A673 (cell line): ENCODE results near the gene HSPE1. TPM values are rescaled to one million over a fixed set of nuclear protein-coding genes. Genes with fewer than 3 reads are reported as not detected.

Experiments
- BruUV-seq: library from RNA; stranded (reverse); fragments of 400-500 nt; replicated peaks from 2 replicates; lab custom pipeline; 2021; lab: Mats Ljungman, UMichigan
- CTCF ChIA-PET: fragments of 300-600 bp; sonication (Branson Sonifier 250); formaldehyde crosslinking; loops from one replicate; lab custom pipeline; 2022; ENCODE audit warnings: antibody characterized with exemption; lab: Charles Lee
- POLR2A ChIA-PET: fragments of 300-600 bp; sonication (Branson Sonifier 250); formaldehyde crosslinking; loops from one replicate; lab custom pipeline; 2022; ENCODE audit warnings: antibody characterized with exemption; ENCODE audit not compliant: low non-redundant PET; lab: Charles Lee
- DNase-seq: peaks from one replicate; pipeline ENCODE4 v3.0.0-alpha.2; 2015; ENCODE audit warnings: low spot score
- H3K27ac ChIP-seq: fragments of 200-600 bp; sonication (generic); 2 replicates; pipeline ENCODE4 v1.5.1; 2016; ENCODE audit warnings: mixed run types, low read depth, mild to moderate bottlenecking, mixed read lengths, antibody characterized with exemption, low read length; ENCODE audit not compliant: poor library complexity, severe bottlenecking
- H3K27me3 ChIP-seq: fragments of 200-600 bp; sonication (generic); replicated peaks from 2 replicates; pipeline ENCODE4 v1.6.1; 2017; ENCODE audit warnings: mixed run types, low read depth, mild to moderate bottlenecking, mixed read lengths, antibody characterized with exemption, low read length; ENCODE audit not compliant: insufficient read depth, poor library complexity
- H3K36me3 ChIP-seq: fragments of 200-600 bp; sonication (generic); 2 replicates; pipeline ENCODE4 v1.6.1; 2016; ENCODE audit warnings: mixed run types, mild to moderate bottlenecking, mixed read lengths, antibody characterized with exemption, low read length; ENCODE audit not compliant: insufficient read depth, poor library complexity, severe bottlenecking
- H3K4me1 ChIP-seq: fragments of 200-600 bp; sonication (generic); 2 replicates; pipeline ENCODE4 v1.6.1; 2017; ENCODE audit warnings: mixed run types, mild to moderate bottlenecking, mixed read lengths, antibody characterized with exemption, low read length; ENCODE audit not compliant: insufficient read depth, poor library complexity, severe bottlenecking
- H3K4me3 ChIP-seq: fragments of 200-600 bp; sonication (generic); 2 replicates; pipeline ENCODE4 v1.5.1; 2016; ENCODE audit warnings: low read depth, mixed run types, mild to moderate bottlenecking, mixed read lengths, low read length; ENCODE audit not compliant: poor library complexity, severe bottlenecking
- H3K9me3 ChIP-seq: fragments of 200-600 bp; sonication (generic); 2 replicates; pipeline ENCODE4 v1.6.1; 2016; ENCODE audit warnings: mixed run types, low read depth, mild to moderate bottlenecking, mixed read lengths, antibody characterized with exemption, low read length; ENCODE audit not compliant: poor library complexity, severe bottlenecking
- EZH2 ChIP-seq: fragments of 200-600 bp; sonication (generic); IDR thresholded peaks from 2 replicates; pipeline ENCODE4 v1.6.1; 2017; ENCODE audit warnings: borderline replicate concordance, low read depth, mild to moderate bottlenecking, mixed read lengths, antibody characterized with exemption, low read length; ENCODE audit not compliant: poor library complexity, severe bottlenecking
- intact Hi-C: fragments of 100-400 bp; cut with micrococcal nuclease; formaldehyde crosslinking; loops from one replicate; pipeline ENCODE4 v1.10.0; 2022; ENCODE audit not compliant: unreplicated experiment
- total RNA-seq: library from RNA; stranded (reverse); gene quantifications from 2 replicates; pipeline ENCODE4 v1.2.3, GENCODE V29; 2021
- TF ChIP-seq, protein P1 (sequence below): fragments of 300-800, 200-600 bp; sonication (generic); conservative IDR thresholded peaks from 2 replicates; pipeline ENCODE4 v1.5.1; 2017; ENCODE audit warnings: low read depth, mild to moderate bottlenecking, antibody characterized with exemption, low read length, moderate library complexity, mixed read lengths

The HSPE1 gene
- total RNA-seq, 1 experiment from 2014 or later = 356 TPM

DNA sequence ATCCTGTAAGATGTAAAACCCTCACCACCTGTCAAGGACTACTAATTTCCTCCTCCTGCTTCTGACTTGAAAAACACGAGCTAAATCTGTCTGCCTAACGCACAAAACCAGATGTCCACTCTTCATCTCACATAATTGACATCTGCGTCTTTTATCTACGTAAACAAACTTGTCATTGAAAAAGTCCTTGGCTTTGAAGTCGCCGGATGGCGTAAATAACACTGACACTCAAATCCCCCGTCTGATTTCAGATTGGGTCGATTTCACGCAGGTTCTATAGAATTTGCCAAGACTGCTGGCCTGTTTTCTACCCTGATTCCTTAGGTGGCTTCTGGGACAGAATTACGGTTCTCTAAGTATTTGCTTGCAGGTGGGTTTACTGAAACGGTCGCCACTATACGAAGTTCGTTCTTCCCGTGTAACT is 15.1 kb downstream of the HSPE1 start:
- TF ChIP-seq, protein P1, sequence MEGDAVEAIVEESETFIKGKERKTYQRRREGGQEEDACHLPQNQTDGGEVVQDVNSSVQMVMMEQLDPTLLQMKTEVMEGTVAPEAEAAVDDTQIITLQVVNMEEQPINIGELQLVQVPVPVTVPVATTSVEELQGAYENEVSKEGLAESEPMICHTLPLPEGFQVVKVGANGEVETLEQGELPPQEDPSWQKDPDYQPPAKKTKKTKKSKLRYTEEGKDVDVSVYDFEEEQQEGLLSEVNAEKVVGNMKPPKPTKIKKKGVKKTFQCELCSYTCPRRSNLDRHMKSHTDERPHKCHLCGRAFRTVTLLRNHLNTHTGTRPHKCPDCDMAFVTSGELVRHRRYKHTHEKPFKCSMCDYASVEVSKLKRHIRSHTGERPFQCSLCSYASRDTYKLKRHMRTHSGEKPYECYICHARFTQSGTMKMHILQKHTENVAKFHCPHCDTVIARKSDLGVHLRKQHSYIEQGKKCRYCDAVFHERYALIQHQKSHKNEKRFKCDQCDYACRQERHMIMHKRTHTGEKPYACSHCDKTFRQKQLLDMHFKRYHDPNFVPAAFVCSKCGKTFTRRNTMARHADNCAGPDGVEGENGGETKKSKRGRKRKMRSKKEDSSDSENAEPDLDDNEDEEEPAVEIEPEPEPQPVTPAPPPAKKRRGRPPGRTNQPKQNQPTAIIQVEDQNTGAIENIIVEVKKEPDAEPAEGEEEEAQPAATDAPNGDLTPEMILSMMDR = no peak
- no peak for TF ChIP-seq EZH2
- CTCF ChIA-PET = no interaction called here
- POLR2A ChIA-PET = interaction anchor here (0.9 kb wide), 1 partner anchor 15 kb away, joined by 3 read pairs; the partner anchor contains the start of genes HSPD1 and HSPE1
- Histone ChIP-seq H3K4me1 (peaks cover 4% of the 10 kb centered on the region), H3K9me3 (peaks cover 1% of the 10 kb centered on the region), H3K36me3 (peaks cover 1% of the 10 kb centered on the region), H3K27me3 (no peaks in the 10 kb centered on the region), H3K4me3 (peak overlapping the region; percentile 83), H3K27ac (peak overlapping the region; percentile 91)
- intact Hi-C loops = no loop called here
- no peak for DNase-seq
- BruUV-seq = no TSS peak

DNA sequence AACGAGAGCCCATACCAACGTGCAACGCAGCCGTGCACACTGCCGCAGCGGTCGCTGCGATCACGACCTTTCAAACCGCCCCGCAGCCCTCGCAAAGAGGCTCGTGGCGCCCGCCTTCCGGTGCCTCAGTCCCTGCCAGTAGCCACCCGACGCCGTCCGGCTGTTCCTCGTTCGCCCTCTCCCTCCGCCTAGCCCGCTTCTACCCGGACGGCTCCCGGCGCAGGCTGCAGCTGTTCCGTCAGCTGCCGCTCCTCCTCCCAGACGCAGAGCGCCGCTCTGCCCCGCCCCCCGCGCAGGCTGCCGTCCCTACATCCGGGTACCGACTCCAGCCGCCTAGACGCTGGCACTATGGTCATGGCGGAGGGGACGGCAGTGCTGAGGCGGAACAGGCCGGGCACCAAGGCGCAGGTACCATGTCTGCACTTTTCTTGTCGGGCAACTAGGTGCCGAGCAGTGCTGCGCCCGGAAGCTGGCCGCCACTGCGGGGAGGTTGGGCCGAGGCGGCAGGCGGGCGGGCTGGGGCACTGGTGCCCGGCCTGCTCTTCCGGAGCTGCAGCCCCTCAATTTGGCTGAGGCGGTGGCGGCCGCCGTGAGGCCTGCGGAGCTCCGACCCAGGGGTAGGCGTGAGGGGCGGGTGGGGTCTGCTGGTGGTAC is 15.7 kb downstream of the HSPE1 start, which contains the start of gene MOB4:
TSS of gene MOB4 (plus strand) at position 328 of the 654 bp plus-strand sequence. CDS start at position 349, 21 bp downstream.
- Histone ChIP-seq H3K27me3 (no peaks in the 10 kb centered on the region), H3K9me3 (peaks cover 7% of the 10 kb centered on the region), H3K36me3 (peaks cover 6% of the 10 kb centered on the region), H3K27ac (peak within 1 kb of the TSS; percentile 91), H3K4me3 (peak within 1 kb of the TSS; percentile 83), H3K4me1 (peaks cover 4% of the 10 kb centered on the region)
- ChIA-PET POLR2A (interaction anchor here (0.9 kb wide), 1 partner anchor 16 kb away, joined by 3 read pairs; the partner anchor contains the start of genes HSPD1 and HSPE1), CTCF (interaction anchor here (0.5 kb wide), 1 partner anchor 9 kb away, joined by 3 read pairs; no protein-coding TSS in a partner anchor)
- no TSS peak for BruUV-seq
- peak; percentile 96 for DNase-seq
- TF ChIP-seq, protein P1 = no peak
- TF ChIP-seq EZH2 = no peak
- intact Hi-C loops = no loop called here

DNA sequence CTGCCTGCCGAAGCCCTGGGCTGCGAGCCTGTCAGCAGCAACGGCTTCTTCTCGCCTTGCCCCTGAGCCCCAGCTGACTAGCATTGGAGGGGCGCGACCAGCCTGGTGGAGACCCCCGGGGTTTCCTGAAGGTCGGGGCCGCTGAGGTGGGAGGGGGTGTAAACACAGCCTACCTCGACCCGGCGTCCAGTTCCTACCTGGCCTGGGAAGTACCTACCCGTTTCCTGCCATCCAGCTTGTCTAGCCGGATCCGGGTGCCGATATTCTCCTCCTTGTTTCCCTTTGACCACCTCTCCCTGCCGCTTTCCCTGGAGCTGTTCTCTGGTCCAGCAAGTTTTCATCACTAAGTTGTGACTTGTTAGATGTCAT is 16.2 kb downstream of the HSPE1 start:
- no peak for TF ChIP-seq EZH2
- TF ChIP-seq, protein P1 = no peak
- BruUV-seq = no TSS peak
- peak; percentile 14 for DNase-seq
- intact Hi-C loops = no loop called here
- peaks cover 4% of the 10 kb centered on the region for H3K4me1 ChIP-seq
- peak overlapping the region; percentile 91 for H3K27ac ChIP-seq
- H3K4me3 ChIP-seq = peak overlapping the region; percentile 83
- peaks cover 6% of the 10 kb centered on the region for H3K36me3 ChIP-seq
- H3K9me3 ChIP-seq = peaks cover 11% of the 10 kb centered on the region
- POLR2A ChIA-PET = interaction anchor here (0.5 kb wide), 1 partner anchor 32 kb away, joined by 6 read pairs; no protein-coding TSS in a partner anchor
- H3K27me3 ChIP-seq = no peaks in the 10 kb centered on the region
- CTCF ChIA-PET = interaction anchor here (0.5 kb wide), 1 partner anchor 9 kb away, joined by 3 read pairs; no protein-coding TSS in a partner anchor
